ENCODE measurements around the gene BRD4.

- no peak for TF ChIP-seq POLR2AphosphoS5 (IDR thresholded peaks at IDR 0.05; ENCODE audit: low read depth)
- TF ChIP-seq, protein P1, sequence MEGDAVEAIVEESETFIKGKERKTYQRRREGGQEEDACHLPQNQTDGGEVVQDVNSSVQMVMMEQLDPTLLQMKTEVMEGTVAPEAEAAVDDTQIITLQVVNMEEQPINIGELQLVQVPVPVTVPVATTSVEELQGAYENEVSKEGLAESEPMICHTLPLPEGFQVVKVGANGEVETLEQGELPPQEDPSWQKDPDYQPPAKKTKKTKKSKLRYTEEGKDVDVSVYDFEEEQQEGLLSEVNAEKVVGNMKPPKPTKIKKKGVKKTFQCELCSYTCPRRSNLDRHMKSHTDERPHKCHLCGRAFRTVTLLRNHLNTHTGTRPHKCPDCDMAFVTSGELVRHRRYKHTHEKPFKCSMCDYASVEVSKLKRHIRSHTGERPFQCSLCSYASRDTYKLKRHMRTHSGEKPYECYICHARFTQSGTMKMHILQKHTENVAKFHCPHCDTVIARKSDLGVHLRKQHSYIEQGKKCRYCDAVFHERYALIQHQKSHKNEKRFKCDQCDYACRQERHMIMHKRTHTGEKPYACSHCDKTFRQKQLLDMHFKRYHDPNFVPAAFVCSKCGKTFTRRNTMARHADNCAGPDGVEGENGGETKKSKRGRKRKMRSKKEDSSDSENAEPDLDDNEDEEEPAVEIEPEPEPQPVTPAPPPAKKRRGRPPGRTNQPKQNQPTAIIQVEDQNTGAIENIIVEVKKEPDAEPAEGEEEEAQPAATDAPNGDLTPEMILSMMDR (conservative IDR thresholded peaks at IDR 0.05; ENCODE audit: low read depth in 2 of 2) = no peak
- no peak for TF ChIP-seq STAT1 (IDR thresholded peaks at IDR 0.05; ENCODE audit: unreplicated experiment)
Measured at GRCh38 chr19:15198951-15199660, 133.2 kb downstream of the BRD4 start.
